GM12878 (cell line): ENCODE results near the gene COG4. TPM values are rescaled to one million over a fixed set of nuclear protein-coding genes. Genes with fewer than 3 reads are reported as not detected.

ENCODE experiments used
- ATAC-seq: fragments of 200-7000 bp; cut with Tn5 transposase; 3 replicates; pipeline ENCODE4 v1.9.1; 2020; ENCODE audit warnings: mild to moderate bottlenecking, moderate library complexity
- BruUV-seq: library from RNA; stranded (reverse); fragments of 400-500 nt; replicated peaks from 2 replicates; lab custom pipeline; 2021; lab: Mats Ljungman, UMichigan
- CTCF ChIA-PET: fragments of 300-600 bp; sonication (Branson Sonifier 250); formaldehyde crosslinking; extraction: SDS; loops from one replicate; lab custom pipeline; 2021; ENCODE audit warnings: inconsistent platforms; lab: Yijun Ruan, JAX
- POLR2A ChIA-PET: fragments of 350-600 bp; formaldehyde crosslinking; extraction: SDS; loops from one replicate; lab custom pipeline; 2021; ENCODE audit warnings: inconsistent platforms; lab: Charles Lee
- RAD21 ChIA-PET: fragments of 300-600 bp; sonication (Branson Sonifier 250); formaldehyde crosslinking; loops from one replicate; lab custom pipeline; 2023; ENCODE audit warnings: antibody characterized with exemption; ENCODE audit not compliant: unreplicated experiment; lab: Charles Lee
- SMC1A ChIA-PET: fragments of 300-600 bp; sonication (Branson Sonifier 250); formaldehyde crosslinking; loops from one replicate; lab custom pipeline; 2023; ENCODE audit not compliant: unreplicated experiment, uncharacterized antibody; lab: Charles Lee
- DNase-seq: peaks from one replicate; pipeline ENCODE4 v3.0.0-alpha.2; 2011; ENCODE audit warnings: low read depth, low spot score
- FAIRE-seq: peaks from 3 replicates; lab custom pipeline; 2011; peaks lifted over from hg19 to GRCh38; lab: Jason Lieb, UNC
- H2AFZ ChIP-seq: 2 replicates; pipeline ENCODE4 v1.6.0; 2011; ENCODE audit warnings: low read depth, low read length, control low read depth; ENCODE audit not compliant: control insufficient read depth
- H3K27ac ChIP-seq: 2 replicates; pipeline ENCODE4 v1.5.1; 2011; ENCODE audit warnings: control low read depth; ENCODE audit not compliant: control insufficient read depth, insufficient read depth
- H3K27me3 ChIP-seq, 2 experiments: replicated peaks in 1 of 2; 2 replicates each; pipeline versions ENCODE4 v1.6.0 to v1.6.1; 2011; ENCODE audit warnings: low read length in 1 of 2; ENCODE audit not compliant: control insufficient read depth in 2 of 2, insufficient read depth in 2 of 2
- H3K36me3 ChIP-seq, 2 experiments: 2 replicates each; pipeline ENCODE4 v1.5.1; 2011; ENCODE audit warnings: low read length in 1 of 2; ENCODE audit not compliant: control insufficient read depth in 2 of 2, insufficient read depth in 2 of 2
- H3K4me1 ChIP-seq: 2 replicates; pipeline ENCODE4 v1.6.1; 2011; ENCODE audit warnings: mild to moderate bottlenecking, low read length, moderate library complexity, mixed read lengths; ENCODE audit not compliant: control insufficient read depth, insufficient read depth
- H3K4me2 ChIP-seq: 2 replicates; pipeline ENCODE4 v1.6.0; 2011; ENCODE audit warnings: control low read depth; ENCODE audit not compliant: control insufficient read depth, insufficient read depth
- H3K4me3 ChIP-seq: fragments of 200-600 bp; sonication (generic); 2 replicates; pipeline ENCODE4 v1.5.1; 2016
- H3K79me2 ChIP-seq: 2 replicates; pipeline ENCODE4 v1.6.0; 2011; ENCODE audit warnings: low read length; ENCODE audit not compliant: control insufficient read depth, insufficient read depth
- H3K9ac ChIP-seq: 2 replicates; pipeline ENCODE4 v1.8.0; 2011; ENCODE audit warnings: low read length, control low read depth, mixed read lengths; ENCODE audit not compliant: control insufficient read depth, insufficient read depth
- H3K9me3 ChIP-seq: replicated peaks from 3 replicates; pipeline ENCODE4 v1.5.1; 2011; ENCODE audit warnings: mild to moderate bottlenecking, low read length; ENCODE audit not compliant: control insufficient read depth, insufficient read depth
- H4K20me1 ChIP-seq: 2 replicates; pipeline ENCODE4 v1.6.0; 2011; ENCODE audit not compliant: control insufficient read depth, insufficient read depth
- ASH2L ChIP-seq: fragments of 300-600, 200-600 bp; sonication (generic); IDR thresholded peaks from 2 replicates; pipeline ENCODE4 v1.6.1; 2017; ENCODE audit warnings: low read depth, mild to moderate bottlenecking, borderline replicate concordance
- CBFB ChIP-seq: IDR thresholded peaks from 2 replicates; pipeline ENCODE4 v1.6.1; 2016; ENCODE audit warnings: antibody characterized with exemption, low read depth
- EP300 ChIP-seq, 2 experiments: fragments of 150-350 bp in 1 of 2; IDR thresholded peaks; 2 replicates each; pipeline ENCODE4 v1.6.1; 2011 to 2012; ENCODE audit warnings: low read depth in 2 of 2, low read length in 2 of 2, borderline replicate concordance in 1 of 2, improper control_type of control experiment in 1 of 2, inconsistent platforms in 1 of 2; ENCODE audit not compliant: control insufficient read depth in 1 of 2
- FOXM1 ChIP-seq: IDR thresholded peaks from 2 replicates; pipeline ENCODE4 v1.6.1; 2012; ENCODE audit warnings: low read depth, mild to moderate bottlenecking, inconsistent platforms, low read length, moderate library complexity
- IKZF1 ChIP-seq: fragments of 450-650 bp; conservative IDR thresholded peaks from 2 replicates; pipeline ENCODE4 v1.6.1; 2017; ENCODE audit warnings: antibody characterized with exemption, mild to moderate bottlenecking
- NFIC ChIP-seq: IDR thresholded peaks from 2 replicates; pipeline ENCODE4 v1.6.1; 2012; ENCODE audit warnings: low read depth, mild to moderate bottlenecking, inconsistent platforms, low read length, moderate library complexity
- PML ChIP-seq: IDR thresholded peaks from 2 replicates; pipeline ENCODE4 v1.6.1; 2012; ENCODE audit warnings: low read length, inconsistent platforms
- RUNX3 ChIP-seq: IDR thresholded peaks from 2 replicates; pipeline ENCODE4 v1.6.1; 2012; ENCODE audit warnings: low read length, inconsistent platforms
- SIX5 ChIP-seq: IDR thresholded peaks from 2 replicates; pipeline ENCODE4 v1.6.1; 2011; ENCODE audit warnings: mild to moderate bottlenecking, low read depth, low read length, moderate library complexity; ENCODE audit not compliant: severe bottlenecking
- SUZ12 ChIP-seq: fragments of 200-600 bp; sonication (generic); IDR thresholded peaks from one replicate; pipeline ENCODE4 v1.6.1; 2018; ENCODE audit warnings: antibody characterized with exemption, mild to moderate bottlenecking; ENCODE audit not compliant: unreplicated experiment
- ZNF274 ChIP-seq: IDR thresholded peaks from one replicate; pipeline ENCODE4 v1.8.0; 2011; ENCODE audit not compliant: insufficient read length, insufficient read depth
- WGBS: methylation state at CpG from one replicate; pipeline ENCODE4 v1.1.6; 2016; ENCODE audit warnings: low lambda C conversion rate; ENCODE audit not compliant: insufficient replicate concordance, insufficient coverage; ENCODE audit errors: missing lambda C conversion rate; 5-methylcytosine and 5-hydroxymethylcytosine counted together
- in situ Hi-C: fragments of 300-500 bp; cut with MboI; formaldehyde crosslinking; loops from 9 replicates; pipeline ENCODE4 v1.14.3; 2018; ENCODE audit warnings: mixed read lengths
- intact Hi-C: fragments of 100-400 bp; cut with micrococcal nuclease; formaldehyde crosslinking; loops from one replicate; pipeline ENCODE4 v1.14.2; 2022; ENCODE audit not compliant: unreplicated experiment
- polyA plus RNA-seq, 11 experiments: library from polyadenylated mRNA; depleted of rRNA in 4 of 11; unstranded in 6 of 11; stranded (reverse) in 5 of 11; fragments of >200 nt; fragmentation: Nextera tagmentation in 4 of 11; fragmentation: Illumina TruSeq in 1 of 11; extraction: Ambion mirVana in 4 of 11; extraction: Trizol in 1 of 11; gene quantifications; 1 replicate in 1 of 11; 2 replicates in 10 of 11; pipeline versions ENCODE4 v1.2.1 to v1.2.3, GENCODE V29; 2011 to 2016; ENCODE audit warnings: inconsistent platforms in 2 of 11, missing spikeins in 2 of 11, low read depth in 1 of 11
- total RNA-seq, 4 experiments: library from RNA; depleted of rRNA in 3 of 4; stranded (reverse); fragments of >200 nt in 3 of 4; fragmentation: Illumina TruSeq in 1 of 4; extraction: Trizol in 1 of 4; gene quantifications; 2 replicates each; pipeline versions ENCODE4 v1.2.1 to v1.2.3, GENCODE V29; 2013 to 2021
- TF ChIP-seq, protein P1 (sequence below): fragments of 450-650 bp; IDR thresholded peaks from 2 replicates; pipeline ENCODE4 v1.6.1; 2017; ENCODE audit warnings: low read depth, mild to moderate bottlenecking, moderate library complexity
- TF ChIP-seq, protein P2 (sequence below): IDR thresholded peaks from 2 replicates; pipeline ENCODE4 v1.6.1; 2012; ENCODE audit warnings: improper control_type of control experiment, low read depth, low read length; ENCODE audit not compliant: insufficient replicate concordance

COG4 gene
- total and polyA plus RNA-seq, 10 of the 15 experiments (the other 5 are each of a cell fraction or from before 2014, with no cell fraction given): 7.0 to 57.7 (median 33.0) TPM

DNA sequence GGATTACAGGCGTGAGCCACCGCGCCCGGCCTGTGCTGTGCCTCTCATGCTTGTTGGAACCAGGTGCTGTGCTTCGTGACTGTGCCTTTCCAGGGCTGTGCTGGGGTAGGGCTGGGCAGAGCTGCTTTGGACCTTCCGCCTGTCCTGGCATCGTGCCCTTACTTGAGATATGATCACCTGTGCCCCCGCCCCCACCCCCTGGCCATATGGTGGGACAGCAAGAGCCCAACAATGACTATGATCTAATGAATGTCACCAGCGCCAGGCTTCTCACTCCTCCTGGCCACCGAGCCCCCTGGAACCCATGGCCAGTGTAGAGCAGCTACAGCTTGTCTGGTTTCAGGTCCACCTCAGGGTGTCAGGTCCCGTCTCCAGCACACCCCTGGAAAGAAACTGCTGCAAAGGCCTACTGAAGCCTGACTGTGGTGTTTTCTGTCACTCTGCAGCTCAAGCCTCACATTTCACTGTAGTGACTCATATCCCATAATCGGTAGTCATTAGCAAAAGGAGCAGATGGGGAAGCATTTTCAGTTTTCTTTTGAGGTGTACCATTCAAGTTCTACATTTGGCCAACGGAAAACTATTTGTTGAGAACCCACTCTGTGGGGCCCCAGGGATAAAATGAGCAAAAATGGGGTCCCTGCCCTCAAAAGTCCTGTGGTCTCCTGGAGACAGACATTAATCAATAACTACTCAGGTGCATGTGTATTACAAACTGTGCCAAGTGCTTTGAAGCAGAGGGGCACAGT, 46.9 kb downstream of the COG4 start:
- Histone ChIP-seq H3K9me3 (no peaks in the 10 kb centered on the region), H3K36me3 (peaks cover 10 to 17% of the 10 kb centered on the region in 2 experiments; a peak in 3 of 4 replicates), H3K79me2 (no peaks in the 10 kb centered on the region), H2AFZ (peak overlapping the region; percentile 58), H3K4me2 (peak overlapping the region; percentile 73), H3K27ac (peak overlapping the region; percentile 84), H3K4me1 (peaks cover 27% of the 10 kb centered on the region), H3K9ac (peak overlapping the region; percentile 53; the same call in 1 of the 2 replicates), H3K4me3 (no peak overlapping the region; the same call in 1 of the 2 replicates), H4K20me1 (no peaks in the 10 kb centered on the region), H3K27me3 (no peaks in the 10 kb centered on the region)
- intact Hi-C loops (loop anchor here (1.0 to 2.0 kb wide), 5 partner anchors 22 to 96 kb away; partner anchors contain the start of genes COG4, FCSK, SF3B3 and ST3GAL2), in situ Hi-C loops (no loop called here)
- BruUV-seq: no TSS peak
- 16% methylated on average over 13 of the region's 13 CpGs for whole genome bisulfite sequencing
- CTCF ChIA-PET: interaction anchor here (0.6 to 1.3 kb wide), 6 partner anchors 21 to 74 kb away, joined by 3 to 6 read pairs (median 4); no protein-coding TSS in a partner anchor
- POLR2A ChIA-PET: interaction anchor here (0.6 to 2.4 kb wide), 9 partner anchors 38 to 102 kb away, joined by 3 to 16 read pairs (median 5); no protein-coding TSS in a partner anchor
- ATAC-seq (peak; percentile 95), FAIRE-seq (peak; percentile 100), DNase-seq (peak; percentile 96)
- RAD21 ChIA-PET: interaction anchor here (0.9 to 3.2 kb wide), 11 partner anchors 19 to 130 kb away, joined by 3 to 19 read pairs (median 5); partner anchors contain the start of gene DDX19A
- SMC1A ChIA-PET: interaction anchor here (0.8 to 3.3 kb wide), 14 partner anchors 11 to 108 kb away, joined by 3 to 11 read pairs (median 4); partner anchors contain the start of genes FCSK and ST3GAL2
- peak; percentile 72; the same call in 1 of the 2 replicates for TF ChIP-seq PML
- TF ChIP-seq SIX5: no peak
- TF ChIP-seq IKZF1: peak; percentile 94
- TF ChIP-seq FOXM1: peak; percentile 93
- TF ChIP-seq ASH2L: peak; percentile 29; the same call in 1 of the 2 replicates
- TF ChIP-seq, protein P1, sequence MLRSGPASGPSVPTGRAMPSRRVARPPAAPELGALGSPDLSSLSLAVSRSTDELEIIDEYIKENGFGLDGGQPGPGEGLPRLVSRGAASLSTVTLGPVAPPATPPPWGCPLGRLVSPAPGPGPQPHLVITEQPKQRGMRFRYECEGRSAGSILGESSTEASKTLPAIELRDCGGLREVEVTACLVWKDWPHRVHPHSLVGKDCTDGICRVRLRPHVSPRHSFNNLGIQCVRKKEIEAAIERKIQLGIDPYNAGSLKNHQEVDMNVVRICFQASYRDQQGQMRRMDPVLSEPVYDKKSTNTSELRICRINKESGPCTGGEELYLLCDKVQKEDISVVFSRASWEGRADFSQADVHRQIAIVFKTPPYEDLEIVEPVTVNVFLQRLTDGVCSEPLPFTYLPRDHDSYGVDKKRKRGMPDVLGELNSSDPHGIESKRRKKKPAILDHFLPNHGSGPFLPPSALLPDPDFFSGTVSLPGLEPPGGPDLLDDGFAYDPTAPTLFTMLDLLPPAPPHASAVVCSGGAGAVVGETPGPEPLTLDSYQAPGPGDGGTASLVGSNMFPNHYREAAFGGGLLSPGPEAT: peak; percentile 89
- TF ChIP-seq, protein P2, sequence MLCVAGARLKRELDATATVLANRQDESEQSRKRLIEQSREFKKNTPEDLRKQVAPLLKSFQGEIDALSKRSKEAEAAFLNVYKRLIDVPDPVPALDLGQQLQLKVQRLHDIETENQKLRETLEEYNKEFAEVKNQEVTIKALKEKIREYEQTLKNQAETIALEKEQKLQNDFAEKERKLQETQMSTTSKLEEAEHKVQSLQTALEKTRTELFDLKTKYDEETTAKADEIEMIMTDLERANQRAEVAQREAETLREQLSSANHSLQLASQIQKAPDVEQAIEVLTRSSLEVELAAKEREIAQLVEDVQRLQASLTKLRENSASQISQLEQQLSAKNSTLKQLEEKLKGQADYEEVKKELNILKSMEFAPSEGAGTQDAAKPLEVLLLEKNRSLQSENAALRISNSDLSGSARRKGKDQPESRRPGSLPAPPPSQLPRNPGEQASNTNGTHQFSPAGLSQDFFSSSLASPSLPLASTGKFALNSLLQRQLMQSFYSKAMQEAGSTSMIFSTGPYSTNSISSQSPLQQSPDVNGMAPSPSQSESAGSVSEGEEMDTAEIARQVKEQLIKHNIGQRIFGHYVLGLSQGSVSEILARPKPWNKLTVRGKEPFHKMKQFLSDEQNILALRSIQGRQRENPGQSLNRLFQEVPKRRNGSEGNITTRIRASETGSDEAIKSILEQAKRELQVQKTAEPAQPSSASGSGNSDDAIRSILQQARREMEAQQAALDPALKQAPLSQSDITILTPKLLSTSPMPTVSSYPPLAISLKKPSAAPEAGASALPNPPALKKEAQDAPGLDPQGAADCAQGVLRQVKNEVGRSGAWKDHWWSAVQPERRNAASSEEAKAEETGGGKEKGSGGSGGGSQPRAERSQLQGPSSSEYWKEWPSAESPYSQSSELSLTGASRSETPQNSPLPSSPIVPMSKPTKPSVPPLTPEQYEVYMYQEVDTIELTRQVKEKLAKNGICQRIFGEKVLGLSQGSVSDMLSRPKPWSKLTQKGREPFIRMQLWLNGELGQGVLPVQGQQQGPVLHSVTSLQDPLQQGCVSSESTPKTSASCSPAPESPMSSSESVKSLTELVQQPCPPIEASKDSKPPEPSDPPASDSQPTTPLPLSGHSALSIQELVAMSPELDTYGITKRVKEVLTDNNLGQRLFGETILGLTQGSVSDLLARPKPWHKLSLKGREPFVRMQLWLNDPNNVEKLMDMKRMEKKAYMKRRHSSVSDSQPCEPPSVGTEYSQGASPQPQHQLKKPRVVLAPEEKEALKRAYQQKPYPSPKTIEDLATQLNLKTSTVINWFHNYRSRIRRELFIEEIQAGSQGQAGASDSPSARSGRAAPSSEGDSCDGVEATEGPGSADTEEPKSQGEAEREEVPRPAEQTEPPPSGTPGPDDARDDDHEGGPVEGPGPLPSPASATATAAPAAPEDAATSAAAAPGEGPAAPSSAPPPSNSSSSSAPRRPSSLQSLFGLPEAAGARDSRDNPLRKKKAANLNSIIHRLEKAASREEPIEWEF: peak; percentile 88
- TF ChIP-seq ZNF274: no peak
- TF ChIP-seq RUNX3: peak; percentile 86
- no peak for TF ChIP-seq SUZ12
- peak; percentile 68 to 96 for TF ChIP-seq EP300 (IDR thresholded peaks at IDR 0.05; ENCODE audit: borderline replicate concordance in 1 of 2, control insufficient read depth in 1 of 2, low read depth in 2 of 2, low read length in 2 of 2)
- peak; percentile 57; the same call in 1 of the 2 replicates for TF ChIP-seq CBFB
- peak; percentile 95 for TF ChIP-seq NFIC
